HG03108 (cell line): Measurements from ENCODE around the gene HOXC6.

Experiments used
- ATAC-seq: cut with Tn5 transposase; IDR thresholded peaks from one replicate; pipeline ENCODE4 v1.9.1; 2021; ENCODE audit warnings: moderate library complexity; ENCODE audit not compliant: unreplicated experiment

HOXC6 gene

DNA sequence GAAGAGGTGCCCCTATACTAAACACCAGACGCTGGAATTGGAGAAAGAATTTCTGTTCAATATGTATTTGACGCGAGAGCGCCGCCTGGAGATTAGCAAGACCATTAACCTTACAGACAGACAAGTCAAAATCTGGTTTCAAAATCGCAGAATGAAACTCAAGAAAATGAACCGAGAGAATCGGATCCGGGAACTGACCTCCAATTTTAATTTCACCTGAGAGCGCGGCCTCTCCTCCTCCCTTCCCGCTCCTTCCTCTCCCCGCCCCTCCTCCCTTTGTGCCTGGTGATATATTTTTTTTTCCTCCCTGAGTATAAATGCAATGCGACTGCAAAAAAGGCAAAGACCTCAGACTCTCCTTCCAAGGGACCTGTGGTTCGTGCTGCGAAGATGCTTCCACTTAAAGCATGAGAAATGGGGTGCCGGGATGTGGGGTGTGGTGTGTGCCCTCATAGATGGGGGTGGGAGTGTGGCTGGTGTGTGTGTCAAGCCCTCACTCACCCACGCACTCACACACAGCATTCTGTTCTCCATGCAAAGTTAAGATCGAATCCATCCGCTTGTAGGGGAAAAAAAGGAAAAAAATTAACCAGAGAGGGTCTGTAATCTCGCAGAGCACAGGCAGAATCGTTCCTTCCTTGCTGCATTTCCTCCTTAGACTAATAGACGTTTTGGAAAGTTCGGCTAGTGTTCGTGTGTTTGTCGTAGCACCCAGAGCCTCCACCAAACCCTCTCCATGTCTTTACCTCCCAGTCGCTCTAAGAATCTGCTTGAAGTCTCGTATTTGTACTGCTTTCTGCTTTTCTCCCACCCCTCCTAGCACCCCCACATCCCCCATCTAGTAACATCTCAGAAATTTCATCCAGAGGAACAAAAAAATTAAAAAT lies 38.8 kb upstream of the HOXC6 start:
- no peak for ATAC-seq

DNA sequence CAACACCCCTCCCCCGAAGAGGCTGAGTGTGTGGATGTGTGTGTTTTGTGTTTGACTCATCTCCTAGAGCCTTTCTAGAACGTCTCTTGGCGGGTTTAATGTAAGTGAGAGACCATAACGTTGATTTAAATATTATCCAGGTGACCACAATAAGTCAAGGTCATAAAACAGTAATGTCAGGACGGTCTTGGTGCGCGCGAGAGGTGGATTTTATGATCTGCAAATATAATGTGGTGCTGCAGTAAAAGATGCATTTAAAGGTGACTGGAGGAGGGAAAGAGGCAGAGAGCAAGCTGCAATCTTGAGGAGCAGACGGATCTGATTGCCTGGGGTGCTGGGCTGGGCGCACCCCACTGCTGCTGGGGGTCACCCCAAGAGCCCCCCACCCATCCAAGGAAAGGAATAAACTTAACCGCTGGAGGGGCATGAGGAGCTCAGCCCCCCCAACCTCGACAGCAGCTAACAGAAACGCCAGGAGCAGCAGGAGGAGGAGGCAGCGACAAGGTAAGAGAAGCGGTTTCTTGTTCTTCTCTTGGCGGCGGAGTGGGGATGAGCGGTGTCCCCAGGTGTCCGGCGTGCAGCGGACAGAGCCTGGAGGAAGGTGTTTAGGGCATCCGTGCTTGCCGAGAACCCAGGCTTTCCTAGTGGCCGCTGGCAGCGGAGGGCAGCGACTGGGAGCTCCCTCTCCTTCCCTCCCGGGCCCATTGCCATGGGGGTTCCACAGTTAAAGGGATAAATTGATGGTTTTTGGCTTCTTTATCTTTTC lies 37.7 kb upstream of the HOXC6 start:
- no peak for ATAC-seq

DNA sequence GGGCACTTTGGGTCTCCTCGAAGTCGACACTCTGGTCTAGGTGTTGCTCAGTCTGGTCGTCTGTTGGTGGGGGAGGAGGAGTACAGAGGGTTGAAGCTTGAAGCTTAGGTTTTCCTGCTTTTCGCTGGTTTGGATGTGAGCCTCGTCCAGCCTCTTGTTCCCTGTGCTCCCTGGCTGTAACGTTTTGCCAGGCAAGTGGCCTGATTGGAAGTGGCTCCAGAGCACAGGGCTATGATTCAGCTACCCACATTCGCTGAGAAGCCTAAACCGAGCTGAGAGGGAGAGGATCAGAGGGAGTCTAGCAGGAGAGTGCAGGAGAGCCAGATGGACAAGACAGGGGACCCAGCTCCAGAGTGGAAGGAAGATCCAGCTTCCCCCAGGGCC lies 37.2 kb upstream of the HOXC6 start:
- ATAC-seq = no peak

DNA sequence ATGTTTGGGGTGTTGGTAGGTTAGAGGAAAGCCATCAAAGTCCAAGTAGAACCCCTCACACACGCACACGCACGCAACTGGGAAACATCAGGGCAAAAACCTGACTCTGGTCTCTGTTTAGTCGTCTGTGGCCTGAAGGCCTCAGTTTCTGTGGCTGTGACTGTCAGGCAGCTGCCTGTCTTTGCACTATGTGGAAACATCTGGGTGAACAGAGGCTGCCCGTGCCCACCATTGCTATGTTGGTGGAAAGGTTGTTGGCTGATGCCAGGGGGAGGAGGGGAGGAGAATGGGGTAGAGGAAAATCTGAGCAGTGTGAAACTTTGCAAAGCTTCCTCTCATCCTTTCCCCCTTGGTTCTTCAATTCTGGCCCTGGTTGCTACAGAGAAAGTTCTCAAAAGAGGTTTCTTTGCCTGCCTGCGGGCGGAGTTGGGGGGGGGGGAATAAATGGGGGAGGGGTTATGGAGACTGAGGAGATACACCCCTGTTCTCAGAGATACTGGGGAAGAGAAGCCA lies 35.8 kb upstream of the HOXC6 start:
- ATAC-seq = no peak

DNA sequence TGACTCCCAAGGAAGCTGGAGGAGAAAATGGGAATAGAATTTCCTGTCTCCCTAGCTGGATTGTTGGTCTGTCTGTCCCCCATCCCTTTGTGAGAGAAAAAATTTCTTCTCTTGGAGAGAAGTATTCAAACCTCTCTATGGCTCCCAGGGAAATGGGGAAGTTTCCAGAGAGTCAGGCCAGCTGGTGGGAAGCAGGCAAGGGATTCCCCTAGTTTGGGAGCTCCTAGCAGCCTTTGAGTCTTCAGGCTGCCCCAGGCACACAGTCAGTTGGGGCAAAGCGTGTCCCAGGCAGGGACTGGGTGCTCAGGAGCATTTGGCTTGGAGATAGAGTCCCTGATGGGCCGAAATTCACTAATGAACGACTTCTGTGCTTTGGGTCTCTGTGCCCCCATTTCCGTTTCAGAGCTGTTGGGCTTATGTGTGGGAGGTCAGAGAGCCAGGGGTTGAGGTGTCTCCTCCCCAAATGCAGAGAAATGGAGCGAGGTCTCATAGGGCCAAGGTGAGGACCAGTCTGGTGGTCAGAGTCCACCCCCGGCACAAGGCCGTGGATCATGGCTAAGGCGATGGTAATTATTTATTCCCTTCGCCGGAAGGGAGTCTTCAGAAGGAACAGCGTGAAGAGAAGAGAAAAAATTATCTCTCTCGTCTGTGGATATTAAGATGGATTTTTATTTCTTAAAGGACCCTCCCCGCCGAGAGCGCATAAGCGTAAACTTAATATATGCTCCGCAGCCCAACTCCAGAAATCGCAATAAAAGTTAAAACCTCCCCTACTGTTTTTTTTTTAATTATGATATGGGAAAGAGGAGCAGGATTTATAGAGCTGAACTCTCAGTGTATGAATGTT lies 34.9 kb upstream of the HOXC6 start:
- no peak for ATAC-seq

DNA sequence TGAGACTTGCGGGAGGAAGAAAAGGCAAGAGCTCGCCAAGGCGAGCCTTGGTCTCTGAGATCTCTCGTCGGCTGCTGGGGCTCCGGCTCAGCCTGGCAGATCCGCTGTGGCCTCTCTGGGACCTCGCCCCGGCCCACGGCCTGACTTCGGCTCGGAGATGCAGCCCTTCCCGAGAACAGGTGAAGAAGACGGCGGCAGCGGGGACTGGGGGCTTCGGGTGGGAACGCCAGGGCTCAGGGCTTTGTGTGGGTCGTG lies 34.3 kb upstream of the HOXC6 start:
- ATAC-seq = no peak

DNA sequence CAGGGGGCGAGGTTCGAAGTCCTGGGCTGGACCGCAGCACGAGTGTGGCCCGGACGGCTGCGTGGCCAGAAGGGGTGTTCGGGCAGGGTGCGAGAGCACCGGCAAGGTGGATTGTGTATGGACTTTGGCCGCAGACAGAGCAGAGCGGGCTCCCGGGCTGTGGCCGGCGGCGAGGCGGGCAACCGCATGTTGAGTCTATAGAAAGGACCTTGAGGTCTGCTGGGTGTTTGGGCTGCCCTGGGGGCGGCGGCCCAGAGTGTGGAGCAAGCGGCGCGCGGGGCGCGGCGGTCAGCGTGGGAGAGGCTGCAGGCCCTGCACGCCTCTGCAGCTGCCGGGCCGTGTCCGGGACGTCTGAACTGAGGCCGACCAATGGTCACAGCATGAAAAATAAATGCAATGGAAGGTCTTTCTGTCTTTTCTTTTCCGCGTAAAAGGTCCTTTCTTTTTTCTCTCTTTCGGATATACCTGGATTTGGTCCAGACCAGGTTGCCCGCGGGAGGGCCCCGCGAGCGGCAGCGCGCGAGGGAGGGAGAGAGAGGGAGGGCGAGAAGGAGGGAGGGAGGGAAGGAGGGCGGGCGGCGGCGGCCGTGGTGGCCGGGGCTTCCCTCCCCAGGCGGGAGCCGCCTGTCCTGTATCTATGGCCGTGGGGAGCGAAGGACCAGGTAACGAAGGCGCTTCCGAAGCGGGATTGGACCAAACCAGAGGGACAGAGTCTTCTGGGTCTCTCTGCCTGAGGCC lies 33.8 kb upstream of the HOXC6 start:
- ATAC-seq = no peak

DNA sequence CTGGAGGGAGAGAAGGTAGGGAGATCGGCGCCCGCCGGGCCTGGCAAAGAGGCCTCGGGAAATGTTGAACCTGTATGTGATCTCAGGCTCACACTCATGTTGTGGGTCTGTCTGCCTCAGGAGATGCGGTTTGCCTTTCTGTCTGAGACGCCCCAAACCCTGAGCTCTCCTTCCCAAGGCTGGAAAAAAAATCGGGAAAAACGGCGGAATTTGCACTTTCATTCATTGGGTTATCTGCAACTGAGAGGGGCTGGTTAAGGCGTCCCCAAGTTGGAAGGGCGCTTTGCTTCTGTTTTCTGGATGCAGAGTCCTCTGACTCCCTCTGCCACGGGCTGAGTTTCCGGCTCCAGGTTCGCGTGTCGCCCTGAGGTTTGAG lies 33.2 kb upstream of the HOXC6 start:
- ATAC-seq = no peak

DNA sequence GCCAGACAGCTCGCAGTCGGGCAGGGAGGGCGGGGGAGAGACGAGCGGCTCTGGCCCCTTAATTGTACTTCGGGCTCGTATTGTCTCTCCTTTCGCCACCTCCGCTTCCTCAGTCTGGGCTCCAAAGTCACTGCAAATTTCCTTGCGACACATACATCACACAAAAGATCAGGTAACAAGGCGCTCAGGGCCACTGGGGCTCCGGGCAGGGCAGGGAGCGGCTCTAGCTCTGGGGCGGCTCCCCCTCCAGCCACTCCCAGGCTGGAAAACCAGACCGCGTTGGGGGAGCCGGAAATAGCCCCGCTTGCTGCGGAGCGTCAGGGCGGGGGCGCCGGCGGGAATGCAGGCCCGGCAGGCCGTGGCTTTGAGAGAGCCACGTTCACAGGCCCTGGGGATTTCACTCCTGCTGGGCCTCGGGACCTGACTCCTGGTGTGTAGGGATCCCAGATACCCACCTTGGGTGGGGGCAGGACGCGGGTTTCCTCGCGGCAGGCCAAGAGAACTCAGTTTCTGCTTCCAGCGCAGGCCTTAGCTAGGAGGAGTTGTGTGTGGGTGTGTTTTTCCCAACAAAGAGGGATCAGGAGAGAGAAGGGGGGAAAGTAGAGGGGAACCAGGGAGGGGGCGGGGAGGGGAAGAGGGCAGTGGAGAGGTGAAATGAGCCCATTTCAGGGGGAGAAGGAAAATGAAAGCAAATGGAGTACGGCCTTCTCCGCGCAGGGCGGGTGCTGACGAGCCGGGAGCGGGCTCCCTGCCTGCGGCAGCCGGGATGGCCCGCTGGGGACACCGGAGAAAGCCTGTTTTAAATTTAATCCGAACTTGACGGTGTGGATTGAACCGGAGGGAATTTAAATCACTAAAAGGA lies 32.6 kb upstream of the HOXC6 start:
- ATAC-seq = no peak

DNA sequence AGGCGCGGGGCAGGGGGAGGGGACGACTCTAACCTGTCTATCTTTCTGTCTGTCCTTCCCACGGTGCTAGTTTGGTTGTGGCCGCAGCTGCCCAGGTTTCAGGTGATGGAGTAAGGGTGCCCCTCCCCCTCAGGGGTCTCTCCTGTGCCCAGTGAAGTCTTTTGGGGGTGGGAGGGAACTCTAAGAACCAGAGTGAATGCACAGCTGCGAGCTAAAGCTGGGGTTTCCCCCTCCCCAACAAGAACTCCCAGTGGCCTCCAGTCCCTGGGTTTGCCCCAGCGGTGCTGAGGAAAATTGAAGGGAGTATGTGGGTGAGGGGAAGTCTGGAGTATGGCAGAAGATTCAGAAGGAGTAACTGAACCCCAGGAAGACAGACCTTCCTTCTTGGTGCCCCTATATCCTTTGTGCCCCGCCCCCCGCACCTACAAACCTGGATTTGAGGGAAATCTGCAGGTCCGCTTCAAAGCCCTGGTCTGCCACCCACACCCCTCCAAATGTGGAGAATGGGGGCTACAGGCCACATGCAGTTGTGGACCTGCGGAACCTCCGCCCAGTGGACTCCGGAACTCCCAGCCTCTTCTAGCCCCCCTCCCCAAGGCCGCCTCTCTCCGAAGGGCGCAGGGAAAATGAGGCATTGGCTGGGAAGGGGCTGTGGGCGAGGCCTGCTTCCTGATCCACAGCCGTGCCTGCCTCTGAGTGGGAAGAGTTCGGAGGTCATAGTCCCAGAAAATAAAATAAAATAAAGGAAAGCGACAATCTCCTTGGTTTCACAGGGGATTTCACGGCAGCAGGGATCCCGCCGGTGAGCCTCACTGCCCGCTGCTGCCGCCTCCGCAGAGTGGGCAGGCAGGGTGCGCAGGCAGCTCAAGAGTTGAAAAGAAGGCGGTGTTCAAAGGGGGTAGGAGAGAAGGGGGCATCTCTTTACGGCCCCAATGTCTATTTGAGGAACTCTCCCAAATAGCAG lies 31.7 kb upstream of the HOXC6 start:
- ATAC-seq = no peak

DNA sequence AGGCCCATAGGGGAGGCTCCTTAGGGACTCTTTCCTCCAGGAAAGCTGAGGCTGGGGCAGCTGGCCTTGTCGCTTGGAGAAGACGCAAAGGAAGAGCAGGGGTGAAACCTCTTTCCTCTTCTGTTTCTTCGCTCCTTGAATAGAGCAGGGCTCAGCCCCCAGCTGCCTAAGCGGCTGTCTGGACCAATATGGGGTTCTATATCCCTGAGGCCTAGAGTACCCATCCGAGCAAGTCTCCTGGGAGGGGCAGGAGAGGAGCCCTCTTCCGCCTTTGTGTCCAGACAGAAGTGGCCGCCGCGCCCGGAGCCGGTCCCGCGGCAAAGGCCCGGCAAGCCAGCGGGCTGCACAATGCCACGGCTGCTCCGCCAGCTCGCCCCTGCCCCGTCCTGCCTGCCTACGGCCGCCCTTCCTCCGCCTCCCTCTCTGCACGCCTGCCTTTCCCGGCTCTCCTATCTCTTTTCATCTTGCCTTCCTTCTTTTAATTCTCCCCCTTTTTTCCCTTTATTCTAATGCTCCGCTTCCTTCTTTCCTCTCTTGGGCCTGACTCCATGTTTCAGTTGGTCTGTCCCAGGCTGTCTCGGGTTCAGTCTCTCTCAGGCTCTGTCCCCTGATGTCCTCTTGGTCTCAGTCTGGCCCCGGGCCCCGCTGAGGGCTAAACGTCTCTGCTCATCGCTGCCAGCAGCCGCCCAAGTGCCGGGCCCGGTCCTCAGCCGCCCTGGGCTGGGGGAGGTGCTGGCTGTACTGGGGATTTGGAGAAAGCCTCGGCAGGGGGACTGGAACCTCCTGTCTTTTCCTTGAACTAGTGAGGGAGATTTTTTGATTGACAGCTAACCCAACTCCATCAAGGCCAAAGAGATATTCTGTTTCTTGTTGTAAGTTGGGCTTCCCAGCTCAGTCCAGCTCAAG lies 30.8 kb upstream of the HOXC6 start:
- no peak for ATAC-seq

DNA sequence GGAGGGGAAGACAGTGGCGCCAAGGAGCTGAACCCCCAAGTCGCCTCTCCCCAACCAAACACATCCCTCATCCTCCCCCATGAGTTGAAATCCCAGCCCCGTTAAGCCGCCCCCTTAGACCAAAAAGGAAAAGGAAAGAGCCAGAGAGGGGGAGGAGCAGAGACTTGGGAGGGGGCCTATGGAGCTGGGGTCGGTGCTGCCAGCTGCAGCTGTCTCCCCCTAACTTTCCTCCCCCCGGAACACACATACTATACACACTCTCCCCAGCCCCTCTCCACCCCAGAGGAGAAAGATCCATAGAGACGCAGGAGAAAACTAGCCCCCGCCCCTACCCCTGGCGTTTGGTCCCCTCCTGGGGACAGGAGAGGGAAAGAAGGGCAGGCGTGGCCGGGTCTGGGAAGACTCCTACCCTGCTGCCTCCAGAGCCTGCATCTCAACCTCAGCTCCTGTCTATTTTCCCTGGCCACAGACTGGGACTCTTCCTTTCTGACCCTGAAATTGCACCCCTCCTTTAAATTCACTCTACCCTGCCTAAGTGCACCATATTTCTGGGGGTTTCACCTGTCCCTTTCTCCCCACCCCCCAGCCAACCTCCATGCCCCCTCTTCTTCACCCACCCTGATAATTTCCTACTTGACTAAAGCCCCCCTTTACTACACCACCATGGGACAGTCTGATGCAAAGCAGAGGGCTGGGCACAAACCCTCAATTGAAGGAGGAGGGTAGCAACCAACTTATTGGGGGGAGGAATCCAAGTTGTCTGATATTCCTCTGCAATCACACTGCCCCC lies 29.9 kb upstream of the HOXC6 start:
- no peak for ATAC-seq

DNA sequence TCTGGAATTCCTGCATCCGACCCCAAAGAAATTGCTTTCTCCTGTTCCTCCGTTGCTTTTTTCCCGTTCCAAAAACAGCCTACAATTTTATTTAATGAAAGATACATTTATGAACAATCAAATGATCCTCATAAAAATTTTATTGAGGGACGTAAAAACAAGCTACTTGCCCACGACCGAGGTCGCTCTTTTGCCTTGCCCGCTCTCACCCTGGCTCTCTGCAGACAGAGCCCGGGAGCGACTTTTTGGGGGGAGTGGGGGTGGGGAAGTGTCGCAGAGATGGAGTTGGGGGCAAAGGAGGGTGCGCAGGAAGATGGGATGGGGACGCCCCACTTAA lies 29.4 kb upstream of the HOXC6 start:
- ATAC-seq = no peak

DNA sequence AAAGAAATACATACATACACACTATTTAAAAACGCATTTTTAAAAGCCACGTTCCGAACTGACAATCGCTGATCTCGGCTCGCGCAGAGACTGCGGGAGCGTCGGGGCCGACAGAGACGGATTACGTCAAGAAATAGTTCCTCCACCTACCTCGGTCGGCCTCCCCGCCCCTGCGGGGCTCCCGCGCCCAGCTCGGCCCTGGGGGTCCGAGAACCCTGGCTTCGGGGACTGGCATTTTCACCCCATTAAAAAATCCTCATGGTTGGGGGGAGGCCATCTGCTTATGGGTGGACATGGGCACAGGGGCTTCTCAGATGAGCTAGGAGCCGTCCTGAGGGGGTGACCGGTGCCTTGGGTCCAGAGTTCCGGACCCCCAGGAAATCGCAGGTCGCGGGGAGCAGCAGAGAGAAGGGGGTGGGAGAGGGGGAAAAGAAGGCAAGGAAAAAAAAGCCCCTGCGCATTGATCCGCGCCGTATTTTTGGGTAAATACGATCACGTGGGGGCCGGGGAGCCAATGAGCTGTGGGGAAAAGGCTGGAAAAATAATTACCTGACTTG lies 28.6 kb upstream of the HOXC6 start:
- no peak for ATAC-seq

DNA sequence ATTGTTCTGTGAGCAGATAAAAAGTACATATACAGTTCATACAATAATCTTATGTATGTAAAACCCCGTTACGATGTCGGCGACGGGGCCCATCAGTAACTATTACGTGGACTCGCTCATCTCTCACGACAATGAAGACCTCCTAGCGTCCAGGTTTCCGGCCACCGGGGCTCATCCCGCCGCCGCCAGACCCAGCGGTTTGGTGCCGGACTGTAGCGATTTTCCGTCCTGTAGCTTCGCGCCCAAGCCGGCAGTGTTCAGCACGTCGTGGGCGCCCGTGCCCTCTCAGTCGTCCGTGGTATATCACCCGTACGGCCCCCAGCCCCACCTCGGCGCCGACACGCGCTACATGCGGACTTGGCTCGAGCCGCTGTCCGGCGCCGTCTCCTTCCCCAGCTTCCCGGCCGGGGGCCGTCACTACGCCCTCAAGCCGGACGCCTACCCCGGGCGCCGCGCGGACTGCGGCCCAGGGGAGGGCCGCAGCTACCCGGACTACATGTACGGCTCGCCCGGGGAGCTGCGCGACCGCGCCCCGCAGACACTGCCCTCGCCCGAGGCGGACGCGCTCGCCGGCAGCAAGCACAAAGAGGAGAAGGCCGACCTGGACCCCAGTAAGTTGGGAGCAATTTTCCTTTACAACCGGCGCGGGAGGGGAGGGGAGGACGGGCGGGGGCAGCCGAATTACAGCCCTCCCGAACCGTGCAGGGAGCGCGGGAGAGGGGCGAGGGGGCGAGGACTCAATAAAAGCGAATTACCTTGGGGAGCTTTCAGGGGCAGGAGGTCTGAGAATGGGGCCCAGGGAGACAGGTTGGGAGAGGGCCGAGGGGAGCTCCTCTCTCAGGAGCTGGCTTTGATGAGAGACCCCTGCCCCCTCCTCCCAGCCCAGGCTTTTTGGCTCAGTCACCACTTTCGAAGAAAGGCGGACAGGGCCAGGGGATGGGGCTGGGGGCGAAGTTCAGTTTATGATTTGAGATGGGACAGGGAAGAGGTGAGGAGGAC lies 27.8 kb upstream of the HOXC6 start, which contains the start of gene HOXC9:
TSS of gene HOXC9 (plus strand) at position 46 of the 999 bp plus-strand sequence. CDS start at position 74, 28 bp downstream.
- ATAC-seq = no peak
